Colonic mucosa (tissue), 4 donors: ENCODE measurements around the gene CETP. TPM values are rescaled to one million over a fixed set of nuclear protein-coding genes. Genes with fewer than 3 reads are reported as not detected.

Experiments
- DNase-seq: peaks from one replicate; pipeline ENCODE4 v3.0.0-alpha.2; 2020
- H3K27ac ChIP-seq: fragments of 200-600 bp; one replicate; pipeline ENCODE4 v1.8.0; 2021
- H3K27me3 ChIP-seq: fragments of 200-600 bp; one replicate; pipeline ENCODE4 v1.8.0; 2021
- H3K36me3 ChIP-seq: fragments of 200-600 bp; one replicate; pipeline ENCODE4 v1.8.0; 2021
- H3K4me1 ChIP-seq: fragments of 200-600 bp; one replicate; pipeline ENCODE4 v1.8.0; 2021; ENCODE audit warnings: mild to moderate bottlenecking
- H3K4me3 ChIP-seq: fragments of 200-600 bp; one replicate; pipeline ENCODE4 v1.8.0; 2021
- H3K9ac ChIP-seq, 2 donors: one replicate each; pipeline ENCODE4 v1.7.0; 2013; ENCODE audit warnings: control low read depth in 2 of 2, low read depth in 2 of 2, low read length in 2 of 2
- H3K9me3 ChIP-seq: fragments of 200-600 bp; one replicate; pipeline ENCODE4 v1.8.0; 2021
- intact Hi-C: fragments of 100-400 bp; cut with DNase I; formaldehyde crosslinking; loops from one replicate; pipeline ENCODE4 v1.14.1; 2022
- total RNA-seq, 2 donors: library from RNA; stranded (reverse); fragmentation: NEBNext Ultra II Directional in 1 of 2; extraction: Animal tissue kit (Norgen Biotek cat#: 25700) in 1 of 2; gene quantifications; one replicate each; pipeline ENCODE4 v1.2.1, GENCODE V29; 2021
- TF ChIP-seq, protein P1 (sequence below): fragments of 200-600 bp; IDR thresholded peaks from one replicate; pipeline ENCODE4 v1.8.0; 2022; ENCODE audit warnings: antibody characterized with exemption, mild to moderate bottlenecking
- donor health status: healthy.
- donor health status: DM: no; HTN: no; CAD: no.
- donor health status: DM: no; HTN: no; CAD: no.

The CETP gene
- total RNA-seq, 2 donors from 2014 or later, result not detected

DNA sequence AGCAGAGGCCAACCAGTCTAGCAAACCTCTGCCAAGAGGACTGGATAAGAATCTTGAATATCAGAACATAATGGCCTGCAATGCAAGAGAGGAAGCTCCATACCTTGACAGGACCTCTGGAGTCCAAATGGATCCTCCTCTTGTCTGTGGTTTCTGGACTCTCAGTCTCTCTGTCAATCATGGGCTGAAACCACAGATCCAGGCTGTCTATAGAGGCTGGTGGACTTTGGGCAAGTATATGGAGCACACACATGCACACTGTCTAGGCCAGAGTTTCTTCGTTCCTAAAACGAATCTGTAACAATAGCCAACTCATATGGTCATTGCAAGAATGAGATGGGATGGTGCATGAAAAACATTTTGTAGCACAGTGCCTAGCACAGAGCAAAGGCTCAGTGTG is 65.3 kb downstream of the CETP start:
- TF ChIP-seq, protein P1, sequence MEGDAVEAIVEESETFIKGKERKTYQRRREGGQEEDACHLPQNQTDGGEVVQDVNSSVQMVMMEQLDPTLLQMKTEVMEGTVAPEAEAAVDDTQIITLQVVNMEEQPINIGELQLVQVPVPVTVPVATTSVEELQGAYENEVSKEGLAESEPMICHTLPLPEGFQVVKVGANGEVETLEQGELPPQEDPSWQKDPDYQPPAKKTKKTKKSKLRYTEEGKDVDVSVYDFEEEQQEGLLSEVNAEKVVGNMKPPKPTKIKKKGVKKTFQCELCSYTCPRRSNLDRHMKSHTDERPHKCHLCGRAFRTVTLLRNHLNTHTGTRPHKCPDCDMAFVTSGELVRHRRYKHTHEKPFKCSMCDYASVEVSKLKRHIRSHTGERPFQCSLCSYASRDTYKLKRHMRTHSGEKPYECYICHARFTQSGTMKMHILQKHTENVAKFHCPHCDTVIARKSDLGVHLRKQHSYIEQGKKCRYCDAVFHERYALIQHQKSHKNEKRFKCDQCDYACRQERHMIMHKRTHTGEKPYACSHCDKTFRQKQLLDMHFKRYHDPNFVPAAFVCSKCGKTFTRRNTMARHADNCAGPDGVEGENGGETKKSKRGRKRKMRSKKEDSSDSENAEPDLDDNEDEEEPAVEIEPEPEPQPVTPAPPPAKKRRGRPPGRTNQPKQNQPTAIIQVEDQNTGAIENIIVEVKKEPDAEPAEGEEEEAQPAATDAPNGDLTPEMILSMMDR, result no peak

DNA sequence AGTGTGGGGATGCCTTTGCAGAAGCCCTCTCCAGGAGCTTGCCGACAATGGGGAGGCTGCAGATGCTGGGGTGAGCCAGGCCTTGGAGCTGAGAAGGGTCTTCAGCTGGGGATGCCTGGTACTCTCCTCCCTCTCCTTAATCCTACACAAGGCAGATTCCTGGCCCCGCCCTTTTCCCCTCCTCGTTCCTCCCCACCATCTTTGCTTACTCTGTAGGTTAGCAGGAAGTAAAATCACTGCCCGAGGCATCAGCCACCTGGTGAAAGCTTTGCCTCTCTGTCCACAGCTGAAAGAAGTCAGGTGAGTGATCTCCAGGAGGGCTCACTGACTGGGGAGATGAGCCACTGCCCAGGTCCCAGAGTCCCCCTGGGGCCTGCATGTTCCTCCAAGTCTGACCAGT is 66.3 kb downstream of the CETP start:
- intact Hi-C loops, result loop anchor here (5.0 kb wide), 1 partner anchor 56 kb away; no protein-coding TSS in a partner anchor
- no peaks in the 10 kb centered on the region for H3K4me1 ChIP-seq
- H3K27ac ChIP-seq, result no peak overlapping the region
- no peaks in the 10 kb centered on the region for H3K27me3 ChIP-seq
- no peak overlapping the region for H3K4me3 ChIP-seq
- TF ChIP-seq, protein P1, result no peak
- H3K9me3 ChIP-seq, result no peaks in the 10 kb centered on the region
- H3K36me3 ChIP-seq, result no peaks in the 10 kb centered on the region
- H3K9ac ChIP-seq, result no peak overlapping the region
- DNase-seq, result no peak

More for the DNA sequence above, 65.3 kb downstream of the CETP start:
- Histone ChIP-seq H3K9me3 (no peaks in the 10 kb centered on the region), H3K27me3 (no peaks in the 10 kb centered on the region), H3K4me3 (no peak overlapping the region), H3K36me3 (peaks cover under 1% of the 10 kb centered on the region), H3K9ac (no peak overlapping the region), H3K4me1 (no peaks in the 10 kb centered on the region), H3K27ac (no peak overlapping the region)
- intact Hi-C loops, result loop anchor here (5.0 kb wide), 1 partner anchor 55 kb away; no protein-coding TSS in a partner anchor
- DNase-seq, result no peak

DNA sequence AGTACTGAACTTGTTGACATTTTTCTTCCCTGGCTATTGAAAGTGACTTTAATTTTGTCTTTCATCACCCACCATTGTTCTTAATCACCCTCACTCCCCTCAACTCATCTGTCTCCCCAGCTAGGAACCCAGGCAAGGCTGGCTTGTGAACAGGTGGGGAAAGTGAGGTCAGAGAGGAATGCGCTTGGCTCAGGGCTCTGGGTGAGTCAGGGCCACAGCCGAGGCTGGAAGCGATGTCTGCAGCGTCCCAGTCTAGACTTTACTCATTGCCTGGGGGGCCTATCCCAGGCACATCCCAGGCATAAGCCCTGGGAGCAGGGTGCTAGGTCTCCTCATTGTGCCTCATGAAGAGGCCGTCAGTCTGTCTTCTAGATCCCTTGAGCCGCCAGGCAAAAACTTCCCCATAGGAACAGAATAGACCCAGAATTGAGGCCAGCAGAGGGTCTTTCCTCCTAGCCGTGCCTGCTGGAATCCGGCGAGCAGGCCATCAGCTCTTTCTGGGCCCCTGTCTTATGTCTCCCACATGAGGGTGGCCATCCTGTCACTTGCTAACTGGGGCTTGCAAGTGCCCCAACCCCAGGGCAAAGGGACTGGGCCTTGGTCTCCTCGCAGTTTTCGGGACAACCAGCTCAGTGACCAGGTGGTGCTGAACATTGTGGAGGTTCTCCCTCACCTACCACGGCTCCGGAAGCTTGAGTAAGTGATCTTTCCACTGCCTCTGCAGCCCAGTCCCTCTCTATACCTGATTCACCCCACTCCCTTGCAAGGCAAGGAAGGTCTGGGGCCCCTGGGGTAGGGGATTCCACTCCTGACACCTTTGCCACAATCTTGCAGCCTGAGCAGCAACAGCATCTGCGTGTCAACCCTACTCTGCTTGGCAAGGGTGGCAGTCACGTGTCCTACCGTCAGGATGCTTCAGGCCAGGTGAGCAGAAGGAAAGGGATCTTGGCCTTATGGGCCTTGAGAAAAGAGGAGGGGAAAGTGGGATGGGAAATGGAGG is 67.7 kb downstream of the CETP start:
- intact Hi-C loops, result loop anchor here (5.0 to 10.0 kb wide), 2 partner anchors 57 to 165 kb away; partner anchors contain the start of gene SLC12A3
- no peaks in the 10 kb centered on the region for H3K36me3 ChIP-seq
- TF ChIP-seq, protein P1, result no peak
- H3K9me3 ChIP-seq, result no peaks in the 10 kb centered on the region
- no peaks in the 10 kb centered on the region for H3K27me3 ChIP-seq
- H3K4me1 ChIP-seq, result no peaks in the 10 kb centered on the region
- no peak for DNase-seq
- H3K9ac ChIP-seq, result no peak overlapping the region
- no peak overlapping the region for H3K27ac ChIP-seq
- H3K4me3 ChIP-seq, result no peak overlapping the region

DNA sequence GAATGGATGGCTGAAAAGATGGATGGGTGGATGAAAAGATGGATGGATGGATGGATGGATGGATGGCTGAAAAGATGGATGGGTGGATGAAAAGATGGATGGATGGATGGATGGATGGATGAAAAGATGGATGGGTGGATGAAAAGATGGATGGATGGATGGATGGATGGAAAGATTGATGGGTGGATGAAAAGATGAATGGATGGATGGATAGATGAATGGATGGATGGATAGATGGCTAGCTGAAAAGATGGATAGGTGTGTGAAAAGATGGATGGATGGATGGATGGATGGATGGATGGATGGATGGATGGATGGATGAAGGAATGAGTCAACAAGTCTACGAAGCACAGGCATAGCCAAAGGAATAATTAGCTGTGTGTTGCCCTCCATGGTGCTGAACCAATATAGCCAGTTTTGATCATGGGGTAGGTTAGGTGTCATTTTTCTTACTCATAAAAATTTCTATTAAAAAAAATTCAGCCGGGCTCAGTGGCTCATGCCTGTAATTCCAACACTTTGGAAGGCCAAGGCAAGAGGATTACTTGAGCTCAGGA is 68.7 kb downstream of the CETP start:
- TF ChIP-seq, protein P1, result no peak
- H3K36me3 ChIP-seq, result no peaks in the 10 kb centered on the region
- H3K9ac ChIP-seq, result no peak overlapping the region
- no peaks in the 10 kb centered on the region for H3K9me3 ChIP-seq
- no peak overlapping the region for H3K4me3 ChIP-seq
- DNase-seq, result no peak
- no peaks in the 10 kb centered on the region for H3K27me3 ChIP-seq
- intact Hi-C loops, result loop anchor here (10.0 kb wide), 1 partner anchor 166 kb away; the partner anchor contains the start of gene SLC12A3
- no peak overlapping the region for H3K27ac ChIP-seq
- H3K4me1 ChIP-seq, result no peaks in the 10 kb centered on the region

DNA sequence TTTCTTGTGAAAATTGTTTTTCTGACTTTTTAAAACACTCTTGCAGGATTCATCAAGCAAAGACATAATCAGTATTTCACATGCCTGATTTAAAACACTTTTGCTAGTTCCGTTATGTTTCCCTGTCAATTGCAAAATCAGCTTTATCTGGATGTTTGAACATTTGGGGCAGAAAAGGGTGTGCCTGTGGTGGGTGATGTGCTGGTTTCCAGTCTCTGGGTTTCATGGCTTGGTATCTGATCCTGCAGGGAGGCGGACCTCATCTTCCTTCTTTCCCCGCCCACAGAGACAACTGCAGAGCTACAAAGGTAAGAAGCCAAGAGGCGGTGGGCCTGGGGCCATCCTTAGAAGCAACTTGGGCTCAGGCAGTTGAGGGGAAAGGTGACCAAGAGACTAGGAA is 69.4 kb downstream of the CETP start:
- intact Hi-C loops, result loop anchor here (10.0 kb wide), 1 partner anchor 166 kb away; the partner anchor contains the start of gene SLC12A3
- TF ChIP-seq, protein P1, result no peak
- no peak overlapping the region for H3K27ac ChIP-seq
- no peaks in the 10 kb centered on the region for H3K36me3 ChIP-seq
- no peak for DNase-seq
- no peaks in the 10 kb centered on the region for H3K27me3 ChIP-seq
- H3K4me3 ChIP-seq, result no peak overlapping the region
- no peaks in the 10 kb centered on the region for H3K4me1 ChIP-seq
- H3K9ac ChIP-seq, result no peak overlapping the region
- no peaks in the 10 kb centered on the region for H3K9me3 ChIP-seq
